Mucosa of descending colon (tissue), 3 donors: ENCODE data around the gene PRRX2. TPM values are rescaled to one million over a fixed set of nuclear protein-coding genes. Genes with fewer than 3 reads are reported as not detected.

Experiments used
- ATAC-seq: fragments of 200-7000 bp; cut with Tn5 transposase; one replicate; pipeline ENCODE4 v1.9.1; 2020; ENCODE audit warnings: mild to moderate bottlenecking, moderate library complexity
- DNase-seq, 3 donors: peaks; one replicate each; pipeline ENCODE4 v3.0.0-alpha.2; 2020
- H3K36me3 ChIP-seq: fragments of 200-600 bp; one replicate; pipeline ENCODE4 v1.8.0; 2021; ENCODE audit warnings: low read depth, mild to moderate bottlenecking
- H3K4me1 ChIP-seq: fragments of 200-600 bp; one replicate; pipeline ENCODE4 v1.8.0; 2021; ENCODE audit warnings: low read depth, mild to moderate bottlenecking
- H3K4me3 ChIP-seq: fragments of 200-600 bp; one replicate; pipeline ENCODE4 v1.8.0; 2021; ENCODE audit warnings: mild to moderate bottlenecking
- H3K9me3 ChIP-seq: fragments of 200-600 bp; one replicate; pipeline ENCODE4 v1.8.0; 2021; ENCODE audit warnings: mild to moderate bottlenecking
- intact Hi-C, 2 donors: fragments of 100-400 bp; cut with DNase I in 1 of 2; cut with micrococcal nuclease in 1 of 2; formaldehyde crosslinking; loops; one replicate each; pipeline versions ENCODE4 v1.11.0 to v1.11.1; 2022; cut with DNase I, micrococcal nuclease
- total RNA-seq, 3 donors: library from RNA; stranded (reverse); fragmentation: NEBNext Ultra II Directional in 2 of 3; extraction: Animal tissue kit (Norgen Biotek cat#: 25700) in 2 of 3; gene quantifications; one replicate each; pipeline versions ENCODE4 v1.2.1 to v1.2.4, GENCODE V29; 2021 to 2023
- TF ChIP-seq, protein P1 (sequence below): fragments of 200-600 bp; IDR thresholded peaks from one replicate; pipeline ENCODE4 v1.8.0; 2022; ENCODE audit warnings: antibody characterized with exemption, mild to moderate bottlenecking
- donor health status: DM: no; HTN: no; CAD: no; lungs with moderate emphysema.
- donor health status: DM: no; HTN: no; CAD: no.
- donor health status: DM: no; HTN: yes; CAD: no.

The PRRX2 gene
- total RNA-seq, 3 donors from 2014 or later: 0.38 to 1.6 (median 0.89) TPM

GRCh38 chr9:129648092-129648763 is 17.2 kb upstream of the PRRX2 start:
- DNase-seq (no peak), ATAC-seq (no peak)
- Histone ChIP-seq H3K4me1 (no peaks in the 10 kb centered on the region), H3K36me3 (no peaks in the 10 kb centered on the region), H3K9me3 (no peaks in the 10 kb centered on the region), H3K4me3 (no peak overlapping the region)
- intact Hi-C loops: loop anchor here in 1 of 2 donors (5.0 kb wide), 1 partner anchor 134 kb away; no protein-coding TSS in a partner anchor
- TF ChIP-seq, protein P1, sequence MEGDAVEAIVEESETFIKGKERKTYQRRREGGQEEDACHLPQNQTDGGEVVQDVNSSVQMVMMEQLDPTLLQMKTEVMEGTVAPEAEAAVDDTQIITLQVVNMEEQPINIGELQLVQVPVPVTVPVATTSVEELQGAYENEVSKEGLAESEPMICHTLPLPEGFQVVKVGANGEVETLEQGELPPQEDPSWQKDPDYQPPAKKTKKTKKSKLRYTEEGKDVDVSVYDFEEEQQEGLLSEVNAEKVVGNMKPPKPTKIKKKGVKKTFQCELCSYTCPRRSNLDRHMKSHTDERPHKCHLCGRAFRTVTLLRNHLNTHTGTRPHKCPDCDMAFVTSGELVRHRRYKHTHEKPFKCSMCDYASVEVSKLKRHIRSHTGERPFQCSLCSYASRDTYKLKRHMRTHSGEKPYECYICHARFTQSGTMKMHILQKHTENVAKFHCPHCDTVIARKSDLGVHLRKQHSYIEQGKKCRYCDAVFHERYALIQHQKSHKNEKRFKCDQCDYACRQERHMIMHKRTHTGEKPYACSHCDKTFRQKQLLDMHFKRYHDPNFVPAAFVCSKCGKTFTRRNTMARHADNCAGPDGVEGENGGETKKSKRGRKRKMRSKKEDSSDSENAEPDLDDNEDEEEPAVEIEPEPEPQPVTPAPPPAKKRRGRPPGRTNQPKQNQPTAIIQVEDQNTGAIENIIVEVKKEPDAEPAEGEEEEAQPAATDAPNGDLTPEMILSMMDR: no peak

DNA sequence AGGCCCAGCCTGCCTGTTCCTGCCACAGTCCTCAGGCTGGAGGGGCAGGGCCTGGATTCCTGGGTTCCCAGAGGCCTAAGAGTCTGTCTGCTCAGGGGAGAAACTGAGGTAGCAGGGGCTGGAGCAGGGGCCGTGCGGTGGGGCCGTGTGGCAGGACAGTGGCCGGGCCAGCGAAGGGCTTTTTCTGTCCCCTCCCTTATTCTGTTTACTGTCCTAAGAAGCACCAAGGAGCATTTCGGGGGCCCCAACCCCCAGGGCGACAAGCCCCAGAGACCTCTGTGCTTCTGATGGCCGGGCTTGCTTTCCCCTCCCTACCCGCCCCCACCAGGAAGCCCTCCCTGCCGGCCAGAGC is 16.7 kb upstream of the PRRX2 start:
- no peak overlapping the region for H3K4me3 ChIP-seq
- no peaks in the 10 kb centered on the region for H3K36me3 ChIP-seq
- intact Hi-C loops: loop anchor here in 1 of 2 donors (5.0 kb wide), 1 partner anchor 134 kb away; no protein-coding TSS in a partner anchor
- no peak for ATAC-seq
- TF ChIP-seq, protein P1: no peak
- DNase-seq: no peak
- H3K9me3 ChIP-seq: no peaks in the 10 kb centered on the region
- no peaks in the 10 kb centered on the region for H3K4me1 ChIP-seq

DNA sequence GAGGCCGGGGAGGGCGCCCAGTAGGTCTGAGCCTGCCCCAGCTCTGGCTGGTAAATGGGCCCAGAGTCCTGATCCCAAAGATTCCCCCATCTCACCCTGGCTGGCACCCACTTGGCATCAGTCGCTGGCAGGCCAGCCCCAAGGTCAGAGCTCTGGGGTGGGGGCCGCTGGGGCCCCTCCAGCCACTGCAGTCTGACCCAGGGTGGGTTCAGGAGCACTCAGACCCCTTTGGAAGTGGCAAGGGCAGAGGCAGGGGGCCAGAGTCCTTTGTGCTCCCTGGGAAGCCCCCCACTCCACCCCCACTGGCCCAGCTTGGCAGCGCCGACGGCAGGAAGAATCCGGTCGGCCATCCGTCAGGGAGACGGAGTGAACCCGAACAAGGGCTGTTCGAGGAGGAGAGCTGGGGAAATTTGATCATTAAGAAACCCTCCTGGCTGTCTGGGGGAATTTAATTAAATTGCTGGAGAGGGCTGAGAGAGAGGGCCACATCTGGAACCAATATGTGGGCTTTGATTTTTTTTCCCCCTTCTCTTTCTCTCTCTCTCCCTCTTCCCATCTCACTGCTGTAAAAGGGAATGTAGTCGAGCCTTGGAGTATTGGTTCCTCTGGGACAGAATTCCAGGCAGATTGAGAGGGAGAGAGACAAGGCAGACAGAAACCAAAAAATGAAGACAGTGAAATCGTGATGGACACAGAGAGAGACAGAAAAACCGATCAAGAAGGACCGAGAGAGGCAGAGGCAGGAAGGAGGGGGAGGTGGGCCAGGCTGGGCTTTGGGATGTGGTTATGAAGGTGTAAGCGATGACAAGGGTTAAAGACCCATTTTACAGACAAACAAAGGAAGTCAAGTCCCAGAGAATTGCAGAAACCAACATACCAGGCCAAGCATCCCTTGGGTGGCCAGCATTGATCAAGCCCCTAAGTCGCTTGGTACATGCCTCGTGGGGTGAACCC is 15.4 kb upstream of the PRRX2 start:
- no peaks in the 10 kb centered on the region for H3K4me1 ChIP-seq
- intact Hi-C loops: loop anchor here (5.0 to 10.0 kb wide), 2 partner anchors 132 to 145 kb away; no protein-coding TSS in a partner anchor
- no peak for ATAC-seq
- H3K9me3 ChIP-seq: no peaks in the 10 kb centered on the region
- no peaks in the 10 kb centered on the region for H3K36me3 ChIP-seq
- H3K4me3 ChIP-seq: no peak overlapping the region
- DNase-seq: no peak
- TF ChIP-seq, protein P1: no peak

GRCh38 chr9:129650680-129651235 is 14.7 kb upstream of the PRRX2 start:
- H3K9me3 ChIP-seq: no peaks in the 10 kb centered on the region
- no peaks in the 10 kb centered on the region for H3K4me1 ChIP-seq
- intact Hi-C loops: loop anchor here in 1 of 2 donors (10.0 kb wide), 1 partner anchor 144 kb away; no protein-coding TSS in a partner anchor
- H3K36me3 ChIP-seq: no peaks in the 10 kb centered on the region
- no peak for DNase-seq
- no peak overlapping the region for H3K4me3 ChIP-seq
- TF ChIP-seq, protein P1: no peak
- no peak for ATAC-seq

GRCh38 chr9:129653823-129654553 is 11.5 kb upstream of the PRRX2 start:
- no peaks in the 10 kb centered on the region for H3K36me3 ChIP-seq
- H3K4me3 ChIP-seq: no peak overlapping the region
- ATAC-seq (no peak), DNase-seq (no peak)
- H3K4me1 ChIP-seq: no peaks in the 10 kb centered on the region
- TF ChIP-seq, protein P1: no peak
- no peaks in the 10 kb centered on the region for H3K9me3 ChIP-seq
- intact Hi-C loops: loop anchor here in 1 of 2 donors (10.0 kb wide), 1 partner anchor 141 kb away; no protein-coding TSS in a partner anchor
